SK-N-SH (cell line): Measurements from ENCODE around the gene COLEC12. TPM values are rescaled to one million over a fixed set of nuclear protein-coding genes. Genes with fewer than 3 reads are reported as not detected.

Experiments
- CTCF ChIA-PET: fragments of 300-600, 350-600 bp; formaldehyde crosslinking; extraction: SDS; loops from one replicate; lab custom pipeline; 2021; lab: Yijun Ruan, JAX
- POLR2A ChIA-PET: fragments of 350-600 bp; sonication (Branson Sonifier 250); formaldehyde crosslinking; extraction: SDS; loops from one replicate; lab custom pipeline; 2020; ENCODE audit warnings: antibody characterized with exemption, inconsistent platforms; lab: Yijun Ruan, JAX
- DNase-seq: peaks from one replicate; pipeline ENCODE4 v3.0.0; 2012
- H2AFZ ChIP-seq: fragments of 200-600 bp; sonication (generic); 2 replicates; pipeline ENCODE4 v1.8.1; 2016; ENCODE audit warnings: antibody characterized with exemption, mild to moderate bottlenecking, low read depth
- H3F3A ChIP-seq: fragments of 200-600 bp; sonication (generic); replicated peaks from 2 replicates; pipeline ENCODE3; 2016; ENCODE audit warnings: antibody characterized with exemption, mild to moderate bottlenecking; ENCODE audit not compliant: insufficient read depth
- H3K27ac ChIP-seq, 2 experiments: fragments of 200-500 bp in 1 of 2; fragments of 200-600 bp in 1 of 2; sonication (Bioruptor generic) in 1 of 2; sonication (generic), shearing (Covaris generic) in 1 of 2; 2 replicates each; pipeline versions ENCODE4 v1.5.1 to v1.6.1; 2014 to 2016; ENCODE audit warnings: low read depth in 2 of 2, inconsistent platforms in 1 of 2, low read length in 1 of 2, mild to moderate bottlenecking in 1 of 2, mixed read lengths in 1 of 2
- H3K27me3 ChIP-seq: fragments of 200-600 bp; sonication (generic), shearing (Covaris generic); 2 replicates; pipeline ENCODE4 v1.6.1; 2016; ENCODE audit warnings: mixed run types; ENCODE audit not compliant: insufficient read depth
- H3K36me3 ChIP-seq, 2 experiments: fragments of 200-500 bp in 1 of 2; fragments of 200-600 bp in 1 of 2; sonication (Bioruptor generic) in 1 of 2; sonication (generic) in 1 of 2; replicated peaks in 1 of 2; 2 replicates each; pipeline versions ENCODE3 to v1.5.1; 2014 to 2016; ENCODE audit warnings: low read length in 1 of 2, mild to moderate bottlenecking in 1 of 2; ENCODE audit not compliant: insufficient read depth in 2 of 2, control insufficient read depth in 1 of 2
- H3K4me1 ChIP-seq, 2 experiments: fragments of 200-500 bp in 1 of 2; fragments of 200-600 bp in 1 of 2; sonication (Bioruptor generic) in 1 of 2; sonication (generic), shearing (Covaris generic) in 1 of 2; 2 replicates each; pipeline versions ENCODE4 v1.5.1 to v1.6.1; 2014 to 2016; ENCODE audit warnings: low read depth in 1 of 2, low read length in 1 of 2, mixed run types in 1 of 2; ENCODE audit not compliant: insufficient read depth in 2 of 2, control insufficient read depth in 1 of 2
- H3K4me2 ChIP-seq: fragments of 200-600 bp; sonication (generic), shearing (Covaris generic); 2 replicates; pipeline ENCODE4 v1.6.1; 2017; ENCODE audit warnings: mixed run types
- H3K4me3 ChIP-seq, 2 experiments: fragments of 200-500 bp in 1 of 2; fragments of 200-600 bp in 1 of 2; sonication (Bioruptor generic) in 1 of 2; sonication (generic), shearing (Covaris generic) in 1 of 2; 2 replicates each; pipeline versions ENCODE4 v1.5.1 to v1.8.1; 2014 to 2016; ENCODE audit warnings: low read depth in 2 of 2, inconsistent platforms in 1 of 2, low read length in 1 of 2, mild to moderate bottlenecking in 1 of 2, mixed read lengths in 1 of 2, moderate library complexity in 1 of 2
- H3K79me2 ChIP-seq: fragments of 200-600 bp; sonication (generic); 2 replicates; pipeline ENCODE4 v1.8.1; 2017; ENCODE audit warnings: mild to moderate bottlenecking; ENCODE audit not compliant: insufficient read depth
- H3K9ac ChIP-seq: fragments of 200-600 bp; sonication (generic); 2 replicates; pipeline ENCODE4 v1.6.1; 2017; ENCODE audit warnings: mixed run types
- H3K9me2 ChIP-seq: fragments of 200-600 bp; sonication (generic); 2 replicates; pipeline ENCODE4 v1.6.1; 2017; ENCODE audit warnings: mixed run types
- H3K9me3 ChIP-seq: fragments of 200-600 bp; sonication (generic); 2 replicates; pipeline ENCODE4 v1.6.1; 2017; ENCODE audit warnings: mixed run types, mild to moderate bottlenecking, moderate library complexity
- H4K20me1 ChIP-seq: fragments of 200-600 bp; sonication (generic); 2 replicates; pipeline ENCODE4 v1.6.1; 2017; ENCODE audit warnings: mild to moderate bottlenecking, mixed run types; ENCODE audit not compliant: insufficient read depth
- CTCF ChIP-seq: fragments of 200-600 bp; sonication (generic); IDR thresholded peaks from 2 replicates; pipeline ENCODE4 v1.6.1; 2017; ENCODE audit warnings: antibody characterized with exemption, mild to moderate bottlenecking, moderate library complexity
- EZH2phosphoT487 ChIP-seq: fragments of 200-600 bp; sonication (generic); IDR thresholded peaks from 2 replicates; pipeline ENCODE4 v1.6.1; 2017; ENCODE audit warnings: low read depth, mixed run types, mild to moderate bottlenecking, antibody characterized with exemption, moderate library complexity, borderline replicate concordance
- FOSL2 ChIP-seq: IDR thresholded peaks from 2 replicates; pipeline ENCODE4 v1.4.0; 2012; ENCODE audit warnings: low read depth, mild to moderate bottlenecking, moderate library complexity, borderline replicate concordance
- FOXJ3 ChIP-seq: sonication (generic); formaldehyde crosslinking; IDR thresholded peaks from 2 replicates; pipeline ENCODE4 v1.5.1; 2020; ENCODE audit warnings: mild to moderate bottlenecking, missing genetic modification reagents
- GABPA ChIP-seq: IDR thresholded peaks from 2 replicates; pipeline ENCODE4 v1.4.0; 2012; ENCODE audit warnings: low read depth, mild to moderate bottlenecking
- IRF3 ChIP-seq: fragments of 150-350 bp; IDR thresholded peaks from 2 replicates; pipeline ENCODE4 v1.6.1; 2016; ENCODE audit warnings: mild to moderate bottlenecking, low read depth, low read length
- JUND ChIP-seq: IDR thresholded peaks from 2 replicates; pipeline ENCODE4 v1.4.0; 2012
- MEF2A ChIP-seq: IDR thresholded peaks from 2 replicates; pipeline ENCODE4 v1.4.0; 2012; ENCODE audit warnings: low read depth, borderline replicate concordance
- NFIC ChIP-seq: IDR thresholded peaks from 2 replicates; pipeline ENCODE4 v1.4.0; 2012; ENCODE audit warnings: borderline replicate concordance
- REST ChIP-seq: IDR thresholded peaks from 2 replicates; pipeline ENCODE4 v1.6.1; 2012; ENCODE audit warnings: mild to moderate bottlenecking, low read depth, low read length, moderate library complexity
- SIN3A ChIP-seq: IDR thresholded peaks from 2 replicates; pipeline ENCODE4 v1.6.1; 2012; ENCODE audit warnings: low read depth, mild to moderate bottlenecking, low read length, moderate library complexity, borderline replicate concordance
- SMC3 ChIP-seq: IDR thresholded peaks from 2 replicates; pipeline ENCODE4 v1.6.1; 2012; ENCODE audit warnings: low read depth, low read length, improper control_type of control experiment
- TAF1 ChIP-seq: IDR thresholded peaks from 2 replicates; pipeline ENCODE4 v1.6.1; 2012; ENCODE audit warnings: low read depth, mild to moderate bottlenecking, low read length, moderate library complexity, borderline replicate concordance
- USF2 ChIP-seq: fragments of 150-350 bp; IDR thresholded peaks from 2 replicates; pipeline ENCODE4 v1.6.1; 2017; ENCODE audit warnings: antibody characterized with exemption, low read length, low read depth, borderline replicate concordance
- WGBS: methylation state at CpG from one replicate; pipeline ENCODE4 v1.1.6; 2017; ENCODE audit warnings: low lambda C conversion rate; 5-methylcytosine and 5-hydroxymethylcytosine counted together
- polyA plus RNA-seq, 3 experiments: library from polyadenylated mRNA; depleted of rRNA; stranded (reverse); fragments of >200 nt; gene quantifications; 2 replicates each; pipeline ENCODE4 v1.2.3, GENCODE V29; 2012

The COLEC12 gene
- polyA plus RNA-seq, 1 of the 3 experiments (the other 2 are of a cell fraction), result 41.2 TPM

GRCh38 chr18:356778-357177 lies 143.7 kb downstream of the COLEC12 start:
- Histone ChIP-seq H3K4me1 (peaks cover 7 to 18% of the 10 kb centered on the region in 2 experiments; a peak in 3 of 4 replicates), H3K79me2 (no peaks in the 10 kb centered on the region), H3K9ac (no peak overlapping the region), H4K20me1 (no peaks in the 10 kb centered on the region), H3K36me3 (no peaks in the 10 kb centered on the region), H3K9me3 (no peaks in the 10 kb centered on the region), H3K4me3 (no peak overlapping the region), H3K4me2 (no peak overlapping the region), H3K9me2 (no peaks in the 10 kb centered on the region), H3K27ac (no peak overlapping the region), H3K27me3 (no peaks in the 10 kb centered on the region), H3F3A (peaks cover 6% of the 10 kb centered on the region), H2AFZ (no peak overlapping the region)
- TF ChIP-seq CTCF, result no peak
- TF ChIP-seq EZH2phosphoT487, result no peak
- no peak for TF ChIP-seq FOXJ3 (CRISPR knock-in tag)
- no peak for TF ChIP-seq REST
- TF ChIP-seq USF2, result no peak
- TF ChIP-seq SIN3A, result no peak
- no peak for TF ChIP-seq TAF1
- TF ChIP-seq FOSL2, result no peak
- TF ChIP-seq GABPA, result no peak
- TF ChIP-seq MEF2A, result no peak
- no peak for TF ChIP-seq IRF3
- TF ChIP-seq NFIC, result no peak
- no peak for TF ChIP-seq JUND
- TF ChIP-seq SMC3, result no peak
- POLR2A ChIA-PET, result no interaction called here
- WGBS, result 81% methylated on average over 2 of the region's 2 CpGs
- CTCF ChIA-PET, result interaction anchor here (0.6 to 0.9 kb wide), 2 partner anchors 119 to 150 kb away, joined by 3 read pairs; no protein-coding TSS in a partner anchor
- DNase-seq, result no peak
